NB4 (cell line): ENCODE data around the gene CDKN2A.

ENCODE experiments used
- DNase-seq: peaks from one replicate; pipeline ENCODE4 v3.0.0; 2010; ENCODE audit warnings: low read depth
- H3K4me3 ChIP-seq: one replicate; pipeline ENCODE4 v1.5.1; 2011; ENCODE audit warnings: mild to moderate bottlenecking, low read depth, low read length, moderate library complexity
- MYC ChIP-seq: IDR thresholded peaks from 2 replicates; pipeline ENCODE4 v1.6.1; 2011; ENCODE audit warnings: low read depth, low read length
- POLR2A ChIP-seq: IDR thresholded peaks from 2 replicates; pipeline ENCODE4 v1.6.1; 2011; ENCODE audit warnings: mild to moderate bottlenecking; ENCODE audit not compliant: insufficient read length; ENCODE audit errors: extremely low read depth
- TF ChIP-seq, protein P1 (sequence below): IDR thresholded peaks from one replicate; pipeline ENCODE4 v1.5.1; 2012; ENCODE audit warnings: low read depth, low read length
- TF ChIP-seq, protein P2 (sequence below): IDR thresholded peaks from 2 replicates; pipeline ENCODE4 v1.6.1; 2011; ENCODE audit warnings: low read depth, low read length

The CDKN2A gene

DNA sequence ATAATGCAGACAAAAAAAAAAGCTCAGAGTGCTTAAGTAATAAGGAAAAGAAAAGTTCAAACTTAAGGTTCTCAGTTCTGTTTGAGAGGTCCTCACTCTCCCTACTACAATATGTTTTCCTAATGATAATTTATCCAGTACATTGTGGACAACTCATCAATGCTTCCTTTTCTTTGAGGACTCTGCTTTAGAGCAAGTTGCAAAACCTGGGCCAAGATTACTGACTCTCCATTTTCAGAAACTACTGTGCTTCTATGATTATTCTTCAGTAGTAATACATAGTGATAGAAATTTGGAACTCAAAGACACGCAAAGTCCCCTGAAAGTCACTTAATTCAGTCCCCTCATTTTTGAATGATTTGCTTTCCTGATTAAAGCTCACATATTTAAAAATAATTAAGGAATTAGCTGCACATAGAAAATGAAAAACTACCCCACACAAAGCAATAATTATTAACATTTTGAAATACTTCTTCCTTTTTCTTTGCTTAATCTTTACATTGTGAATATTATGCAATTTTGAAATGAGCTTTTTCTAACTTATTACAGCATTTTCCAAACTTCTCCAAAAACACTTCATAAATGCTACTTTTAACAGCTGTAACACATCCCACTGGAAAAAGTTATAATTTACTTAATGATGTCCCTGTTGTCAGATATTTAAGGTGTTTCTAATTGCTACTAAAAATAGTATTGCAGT, 11.2 kb downstream of the CDKN2A start:
- no peak for TF ChIP-seq MYC
- TF ChIP-seq, protein P1, sequence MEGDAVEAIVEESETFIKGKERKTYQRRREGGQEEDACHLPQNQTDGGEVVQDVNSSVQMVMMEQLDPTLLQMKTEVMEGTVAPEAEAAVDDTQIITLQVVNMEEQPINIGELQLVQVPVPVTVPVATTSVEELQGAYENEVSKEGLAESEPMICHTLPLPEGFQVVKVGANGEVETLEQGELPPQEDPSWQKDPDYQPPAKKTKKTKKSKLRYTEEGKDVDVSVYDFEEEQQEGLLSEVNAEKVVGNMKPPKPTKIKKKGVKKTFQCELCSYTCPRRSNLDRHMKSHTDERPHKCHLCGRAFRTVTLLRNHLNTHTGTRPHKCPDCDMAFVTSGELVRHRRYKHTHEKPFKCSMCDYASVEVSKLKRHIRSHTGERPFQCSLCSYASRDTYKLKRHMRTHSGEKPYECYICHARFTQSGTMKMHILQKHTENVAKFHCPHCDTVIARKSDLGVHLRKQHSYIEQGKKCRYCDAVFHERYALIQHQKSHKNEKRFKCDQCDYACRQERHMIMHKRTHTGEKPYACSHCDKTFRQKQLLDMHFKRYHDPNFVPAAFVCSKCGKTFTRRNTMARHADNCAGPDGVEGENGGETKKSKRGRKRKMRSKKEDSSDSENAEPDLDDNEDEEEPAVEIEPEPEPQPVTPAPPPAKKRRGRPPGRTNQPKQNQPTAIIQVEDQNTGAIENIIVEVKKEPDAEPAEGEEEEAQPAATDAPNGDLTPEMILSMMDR, result no peak
- TF ChIP-seq, protein P2, sequence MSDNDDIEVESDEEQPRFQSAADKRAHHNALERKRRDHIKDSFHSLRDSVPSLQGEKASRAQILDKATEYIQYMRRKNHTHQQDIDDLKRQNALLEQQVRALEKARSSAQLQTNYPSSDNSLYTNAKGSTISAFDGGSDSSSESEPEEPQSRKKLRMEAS, result no peak
- no peak for TF ChIP-seq POLR2A
- no peak for DNase-seq
- no peak overlapping the region for H3K4me3 ChIP-seq

DNA sequence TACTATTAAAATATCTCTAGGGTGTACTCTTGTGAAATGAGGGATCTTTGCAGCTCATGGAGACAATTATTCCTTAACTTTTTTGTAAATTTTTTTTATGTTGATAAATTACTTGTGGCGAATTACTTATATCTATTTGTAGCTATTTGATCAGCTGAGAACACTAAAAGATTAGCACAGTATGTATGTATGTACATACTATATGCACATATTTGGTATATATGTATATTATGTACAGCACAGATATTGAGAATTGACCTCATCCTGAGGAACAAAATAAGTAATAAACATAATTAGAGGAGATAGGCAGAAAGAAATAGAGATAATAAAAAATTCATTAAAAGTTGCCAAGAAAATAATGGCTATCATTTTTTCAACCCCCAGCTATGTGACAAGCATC, 11.8 kb downstream of the CDKN2A start:
- TF ChIP-seq, protein P2, result no peak
- TF ChIP-seq POLR2A (no peak), MYC (no peak)
- TF ChIP-seq, protein P1, result no peak
- no peak overlapping the region for H3K4me3 ChIP-seq
- DNase-seq, result no peak

DNA sequence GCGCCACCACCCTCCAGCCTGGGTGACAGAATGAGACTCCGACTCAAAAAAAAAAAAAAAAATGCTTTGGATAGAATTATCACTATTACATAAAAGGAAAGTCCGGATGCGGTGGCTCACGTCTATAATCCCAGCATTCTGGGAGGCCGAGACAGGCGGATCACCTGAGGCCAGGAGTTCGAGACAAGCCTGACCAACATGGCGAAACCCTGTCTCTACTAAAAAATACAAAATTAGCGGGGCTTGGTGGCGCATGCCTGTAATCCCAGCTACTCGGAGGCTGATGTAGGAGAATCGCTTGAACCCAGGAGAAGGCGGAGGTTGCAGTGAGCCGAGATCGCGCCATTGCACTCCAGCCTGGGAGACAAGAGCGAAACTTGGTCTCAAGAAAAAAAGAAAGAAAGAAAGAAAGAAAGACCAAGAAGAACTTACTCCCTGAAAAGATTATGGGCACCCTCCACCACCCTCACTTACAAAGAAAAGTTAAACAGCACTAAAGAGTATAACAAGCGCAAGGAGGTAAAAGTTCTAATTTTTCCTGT, 17.8 kb downstream of the CDKN2A start:
- no peak overlapping the region for H3K4me3 ChIP-seq
- TF ChIP-seq, protein P2, result no peak
- TF ChIP-seq POLR2A, result no peak
- TF ChIP-seq, protein P1, result no peak
- no peak for TF ChIP-seq MYC
- no peak for DNase-seq

DNA sequence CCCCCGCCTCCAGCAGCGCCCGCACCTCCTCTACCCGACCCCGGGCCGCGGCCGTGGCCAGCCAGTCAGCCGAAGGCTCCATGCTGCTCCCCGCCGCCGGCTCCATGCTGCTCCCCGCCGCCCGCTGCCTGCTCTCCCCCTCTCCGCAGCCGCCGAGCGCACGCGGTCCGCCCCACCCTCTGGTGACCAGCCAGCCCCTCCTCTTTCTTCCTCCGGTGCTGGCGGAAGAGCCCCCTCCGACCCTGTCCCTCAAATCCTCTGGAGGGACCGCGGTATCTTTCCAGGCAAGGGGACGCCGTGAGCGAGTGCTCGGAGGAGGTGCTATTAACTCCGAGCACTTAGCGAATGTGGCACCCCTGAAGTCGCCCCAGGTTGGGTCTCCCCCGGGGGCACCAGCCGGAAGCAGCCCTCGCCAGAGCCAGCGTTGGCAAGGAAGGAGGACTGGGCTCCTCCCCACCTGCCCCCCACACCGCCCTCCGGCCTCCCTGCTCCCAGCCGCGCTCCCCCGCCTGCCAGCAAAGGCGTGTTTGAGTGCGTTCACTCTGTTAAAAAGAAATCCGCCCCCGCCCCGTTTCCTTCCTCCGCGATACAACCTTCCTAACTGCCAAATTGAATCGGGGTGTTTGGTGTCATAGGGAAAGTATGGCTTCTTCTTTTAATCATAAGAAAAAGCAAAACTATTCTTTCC, 19.3 kb downstream of the CDKN2A start:
- no peak for DNase-seq
- no peak for TF ChIP-seq POLR2A
- TF ChIP-seq, protein P1, result no peak
- TF ChIP-seq, protein P2, result no peak
- no peak for TF ChIP-seq MYC
- no peak overlapping the region for H3K4me3 ChIP-seq

DNA sequence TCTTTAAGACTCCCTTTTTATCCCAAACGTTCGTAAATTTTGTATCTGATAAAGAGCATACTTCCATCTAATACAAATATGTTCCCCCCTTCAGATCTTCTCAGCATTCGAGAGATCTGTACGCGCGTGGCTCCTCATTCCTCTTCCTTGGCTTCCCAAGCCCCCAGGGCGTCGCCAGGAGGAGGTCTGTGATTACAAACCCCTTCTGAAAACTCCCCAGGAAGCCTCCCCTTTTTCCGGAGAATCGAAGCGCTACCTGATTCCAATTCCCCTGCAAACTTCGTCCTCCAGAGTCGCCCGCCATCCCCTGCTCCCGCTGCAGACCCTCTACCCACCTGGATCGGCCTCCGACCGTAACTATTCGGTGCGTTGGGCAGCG, 19.9 kb downstream of the CDKN2A start:
- H3K4me3 ChIP-seq, result no peak overlapping the region
- no peak for TF ChIP-seq POLR2A
- TF ChIP-seq, protein P1, result no peak
- DNase-seq, result no peak
